HCT116 (cell line): ENCODE data around the gene KCMF1.

Source experiments
- ELF1 ChIP-seq: IDR thresholded peaks from 2 replicates; pipeline ENCODE4 v1.6.1; 2012; ENCODE audit warnings: low read depth, borderline replicate concordance
- EZH2 ChIP-seq: fragments of 200-600 bp; sonication (generic); IDR thresholded peaks from 2 replicates; pipeline ENCODE4 v1.6.1; 2017; ENCODE audit warnings: antibody characterized with exemption, mixed run types
- EZH2phosphoT487 ChIP-seq: fragments of 200-600 bp; IDR thresholded peaks from 2 replicates; pipeline ENCODE4 v1.6.1; 2018; ENCODE audit warnings: antibody characterized with exemption, borderline replicate concordance
- JUND ChIP-seq: IDR thresholded peaks from 2 replicates; pipeline ENCODE4 v1.6.1; 2012
- POLR2AphosphoS5 ChIP-seq: IDR thresholded peaks from 2 replicates; pipeline ENCODE4 v1.6.1; 2011; ENCODE audit warnings: mild to moderate bottlenecking, low read depth, low read length, moderate library complexity
- RAD21 ChIP-seq: IDR thresholded peaks from 2 replicates; pipeline ENCODE4 v1.6.1; 2012; ENCODE audit warnings: low read depth, mild to moderate bottlenecking
- TCF7L2 ChIP-seq: IDR thresholded peaks from 2 replicates; pipeline ENCODE4 v1.7.0; 2011; ENCODE audit warnings: borderline replicate concordance, inconsistent platforms; ENCODE audit not compliant: insufficient read depth, insufficient read length; ENCODE audit errors: extremely low read depth
- ZFX ChIP-seq: fragments of 450-650 bp; IDR thresholded peaks from 2 replicates; pipeline ENCODE4 v1.6.1; 2017
- TF ChIP-seq, protein P1 (sequence below), 3 experiments: fragments of 200-600 bp in 1 of 3; sonication (generic) in 1 of 3; IDR thresholded peaks in 2 of 3; conservative IDR thresholded peaks in 1 of 3; 2 replicates each; pipeline ENCODE4 v1.5.1; 2012 to 2017; ENCODE audit warnings: low read depth in 2 of 3, low read length in 2 of 3, antibody characterized with exemption in 1 of 3, borderline replicate concordance in 1 of 3, control low read depth in 1 of 3, mild to moderate bottlenecking in 1 of 3, mixed read lengths in 1 of 3, mixed run types in 1 of 3, moderate library complexity in 1 of 3; ENCODE audit not compliant: insufficient read depth in 1 of 3
- TF ChIP-seq, protein P2 (sequence below): IDR thresholded peaks from 2 replicates; pipeline ENCODE4 v1.6.1; 2012; ENCODE audit warnings: low read depth
- TF ChIP-seq, protein P3 (sequence below): IDR thresholded peaks from 2 replicates; pipeline ENCODE4 v1.6.1; 2012

DNA sequence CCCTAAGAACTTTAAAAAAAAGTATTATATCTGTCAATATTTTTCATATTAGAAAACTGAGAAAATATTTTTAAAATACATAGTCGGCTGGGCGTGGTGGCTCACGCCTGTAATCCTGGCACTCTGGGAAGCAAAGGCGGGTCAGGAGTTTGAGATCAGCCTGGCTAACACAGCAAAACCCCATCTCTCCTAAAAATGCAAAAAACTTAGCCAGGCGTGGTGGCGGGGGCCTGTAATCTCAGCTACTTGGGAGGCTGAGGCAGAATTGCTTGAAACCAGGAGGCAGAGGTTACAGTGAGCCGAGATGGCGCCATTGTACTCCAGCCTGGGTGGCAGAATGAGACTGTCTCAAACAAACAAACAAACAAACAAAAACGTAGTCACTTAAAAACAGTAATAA, 5.1 kb upstream of the KCMF1 start:
- no peak for TF ChIP-seq EZH2
- no peak for TF ChIP-seq RAD21
- TF ChIP-seq, protein P1, sequence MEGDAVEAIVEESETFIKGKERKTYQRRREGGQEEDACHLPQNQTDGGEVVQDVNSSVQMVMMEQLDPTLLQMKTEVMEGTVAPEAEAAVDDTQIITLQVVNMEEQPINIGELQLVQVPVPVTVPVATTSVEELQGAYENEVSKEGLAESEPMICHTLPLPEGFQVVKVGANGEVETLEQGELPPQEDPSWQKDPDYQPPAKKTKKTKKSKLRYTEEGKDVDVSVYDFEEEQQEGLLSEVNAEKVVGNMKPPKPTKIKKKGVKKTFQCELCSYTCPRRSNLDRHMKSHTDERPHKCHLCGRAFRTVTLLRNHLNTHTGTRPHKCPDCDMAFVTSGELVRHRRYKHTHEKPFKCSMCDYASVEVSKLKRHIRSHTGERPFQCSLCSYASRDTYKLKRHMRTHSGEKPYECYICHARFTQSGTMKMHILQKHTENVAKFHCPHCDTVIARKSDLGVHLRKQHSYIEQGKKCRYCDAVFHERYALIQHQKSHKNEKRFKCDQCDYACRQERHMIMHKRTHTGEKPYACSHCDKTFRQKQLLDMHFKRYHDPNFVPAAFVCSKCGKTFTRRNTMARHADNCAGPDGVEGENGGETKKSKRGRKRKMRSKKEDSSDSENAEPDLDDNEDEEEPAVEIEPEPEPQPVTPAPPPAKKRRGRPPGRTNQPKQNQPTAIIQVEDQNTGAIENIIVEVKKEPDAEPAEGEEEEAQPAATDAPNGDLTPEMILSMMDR (IDR thresholded peaks at IDR 0.05 in 2 of 3, conservative IDR thresholded peaks at IDR 0.05 in 1 of 3; ENCODE audit: borderline replicate concordance in 1 of 3, insufficient read depth in 1 of 3, low read depth in 2 of 3, low read length in 2 of 3) = no peak
- TF ChIP-seq, protein P2, sequence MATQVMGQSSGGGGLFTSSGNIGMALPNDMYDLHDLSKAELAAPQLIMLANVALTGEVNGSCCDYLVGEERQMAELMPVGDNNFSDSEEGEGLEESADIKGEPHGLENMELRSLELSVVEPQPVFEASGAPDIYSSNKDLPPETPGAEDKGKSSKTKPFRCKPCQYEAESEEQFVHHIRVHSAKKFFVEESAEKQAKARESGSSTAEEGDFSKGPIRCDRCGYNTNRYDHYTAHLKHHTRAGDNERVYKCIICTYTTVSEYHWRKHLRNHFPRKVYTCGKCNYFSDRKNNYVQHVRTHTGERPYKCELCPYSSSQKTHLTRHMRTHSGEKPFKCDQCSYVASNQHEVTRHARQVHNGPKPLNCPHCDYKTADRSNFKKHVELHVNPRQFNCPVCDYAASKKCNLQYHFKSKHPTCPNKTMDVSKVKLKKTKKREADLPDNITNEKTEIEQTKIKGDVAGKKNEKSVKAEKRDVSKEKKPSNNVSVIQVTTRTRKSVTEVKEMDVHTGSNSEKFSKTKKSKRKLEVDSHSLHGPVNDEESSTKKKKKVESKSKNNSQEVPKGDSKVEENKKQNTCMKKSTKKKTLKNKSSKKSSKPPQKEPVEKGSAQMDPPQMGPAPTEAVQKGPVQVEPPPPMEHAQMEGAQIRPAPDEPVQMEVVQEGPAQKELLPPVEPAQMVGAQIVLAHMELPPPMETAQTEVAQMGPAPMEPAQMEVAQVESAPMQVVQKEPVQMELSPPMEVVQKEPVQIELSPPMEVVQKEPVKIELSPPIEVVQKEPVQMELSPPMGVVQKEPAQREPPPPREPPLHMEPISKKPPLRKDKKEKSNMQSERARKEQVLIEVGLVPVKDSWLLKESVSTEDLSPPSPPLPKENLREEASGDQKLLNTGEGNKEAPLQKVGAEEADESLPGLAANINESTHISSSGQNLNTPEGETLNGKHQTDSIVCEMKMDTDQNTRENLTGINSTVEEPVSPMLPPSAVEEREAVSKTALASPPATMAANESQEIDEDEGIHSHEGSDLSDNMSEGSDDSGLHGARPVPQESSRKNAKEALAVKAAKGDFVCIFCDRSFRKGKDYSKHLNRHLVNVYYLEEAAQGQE = no peak
- no peak for TF ChIP-seq POLR2AphosphoS5
- TF ChIP-seq JUND = no peak
- TF ChIP-seq ZFX = no peak
- TF ChIP-seq, protein P3, sequence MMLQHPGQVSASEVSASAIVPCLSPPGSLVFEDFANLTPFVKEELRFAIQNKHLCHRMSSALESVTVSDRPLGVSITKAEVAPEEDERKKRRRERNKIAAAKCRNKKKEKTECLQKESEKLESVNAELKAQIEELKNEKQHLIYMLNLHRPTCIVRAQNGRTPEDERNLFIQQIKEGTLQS = no peak
- no peak for TF ChIP-seq TCF7L2
- TF ChIP-seq EZH2phosphoT487 = no peak
- TF ChIP-seq ELF1 = no peak
